GM04503 (cell line): Measurements from ENCODE around the gene PARS2.

ENCODE experiments used
- DNase-seq: peaks from one replicate; pipeline ENCODE4 v3.0.0-alpha.2; 2012; ENCODE audit warnings: low read depth

Gene PARS2

GRCh38 chr1:54764133-54764921 is at the start of gene PARS2:
TSS of gene PARS2 (minus strand) at chr1:54764523. CDS start at chr1:54759161, 5,362 bp downstream.
- DNase-seq: peak; percentile 99

- DNase-seq: no peak
These were observed 49.8 kb upstream of the PARS2 start for GRCh38 chr1:54814126-54814498.

- DNase-seq: no peak
These were observed 49.3 kb upstream of the PARS2 start for GRCh38 chr1:54813485-54814125.

- no peak for DNase-seq
These were observed 48.6 kb upstream of the PARS2 start for GRCh38 chr1:54812801-54813484.

- no peak for DNase-seq
These were observed 47.7 kb upstream of the PARS2 start for GRCh38 chr1:54811739-54812655.

GRCh38 chr1:54811066-54811465 is 46.7 kb upstream of the PARS2 start:
- DNase-seq: no peak

- no peak for DNase-seq
These were observed 46.0 kb upstream of the PARS2 start for GRCh38 chr1:54810153-54810942.

GRCh38 chr1:54809496-54810074 is 45.3 kb upstream of the PARS2 start:
- DNase-seq: no peak

GRCh38 chr1:54808443-54809207 is 44.3 kb upstream of the PARS2 start:
- DNase-seq: no peak

- DNase-seq: no peak
These were observed 43.4 kb upstream of the PARS2 start for GRCh38 chr1:54807756-54808155.

GRCh38 chr1:54806931-54807611 is 42.7 kb upstream of the PARS2 start:
- DNase-seq: no peak

- no peak for DNase-seq
These were observed 41.7 kb upstream of the PARS2 start for GRCh38 chr1:54805981-54806381.

- no peak for DNase-seq
These were observed 41.1 kb upstream of the PARS2 start for GRCh38 chr1:54805466-54805865.

GRCh38 chr1:54804471-54805132 is 40.3 kb upstream of the PARS2 start:
- DNase-seq: no peak

GRCh38 chr1:54803761-54804470 is 39.6 kb upstream of the PARS2 start:
- no peak for DNase-seq

GRCh38 chr1:54800899-54801759 is 36.8 kb upstream of the PARS2 start, which contains the start of gene TTC22:
TSS of gene TTC22 (minus strand) at chr1:54801323. CDS start at chr1:54801163, 160 bp downstream.
- no peak for DNase-seq
